A549 (cell line): Measurements from ENCODE around the gene DIP2A.

Source experiments
- BHLHE40 ChIP-seq: IDR thresholded peaks from 2 replicates; pipeline ENCODE4 v1.6.1; 2012; ENCODE audit warnings: low read depth, low read length, inconsistent platforms
- HOXA7 ChIP-seq: fragments of 250-450 bp; sonication (Bioruptor Pico); IDR thresholded peaks from 2 replicates; pipeline ENCODE4 v1.5.0; 2020; ENCODE audit warnings: mild to moderate bottlenecking, moderate library complexity
- POLR2A ChIP-seq: IDR thresholded peaks from 2 replicates; pipeline ENCODE4 v1.6.1; 2012; ENCODE audit warnings: mild to moderate bottlenecking, low read length
- POLR2AphosphoS2 ChIP-seq: conservative IDR thresholded peaks from 2 replicates; pipeline ENCODE4 v1.6.1; 2012; ENCODE audit warnings: low read length, improper control_type of control experiment, inconsistent platforms
- RNF2 ChIP-seq: fragments of 200-600 bp; sonication (generic); IDR thresholded peaks from 2 replicates; pipeline ENCODE4 v1.6.1; 2016; ENCODE audit warnings: low read depth, mild to moderate bottlenecking, antibody characterized with exemption, moderate library complexity, borderline replicate concordance
- TF ChIP-seq, protein P1 (sequence below): fragments of >200 bp; sonication (Bioruptor Twin); formaldehyde crosslinking; IDR thresholded peaks from 3 replicates; pipeline ENCODE4 v1.5.1; 2016
- TF ChIP-seq, protein P2 (sequence below): IDR thresholded peaks from 2 replicates; pipeline ENCODE4 v1.6.1; 2012

GRCh38 chr21:46555678-46556077 is 97.0 kb downstream of the DIP2A start:
- TF ChIP-seq, protein P1, sequence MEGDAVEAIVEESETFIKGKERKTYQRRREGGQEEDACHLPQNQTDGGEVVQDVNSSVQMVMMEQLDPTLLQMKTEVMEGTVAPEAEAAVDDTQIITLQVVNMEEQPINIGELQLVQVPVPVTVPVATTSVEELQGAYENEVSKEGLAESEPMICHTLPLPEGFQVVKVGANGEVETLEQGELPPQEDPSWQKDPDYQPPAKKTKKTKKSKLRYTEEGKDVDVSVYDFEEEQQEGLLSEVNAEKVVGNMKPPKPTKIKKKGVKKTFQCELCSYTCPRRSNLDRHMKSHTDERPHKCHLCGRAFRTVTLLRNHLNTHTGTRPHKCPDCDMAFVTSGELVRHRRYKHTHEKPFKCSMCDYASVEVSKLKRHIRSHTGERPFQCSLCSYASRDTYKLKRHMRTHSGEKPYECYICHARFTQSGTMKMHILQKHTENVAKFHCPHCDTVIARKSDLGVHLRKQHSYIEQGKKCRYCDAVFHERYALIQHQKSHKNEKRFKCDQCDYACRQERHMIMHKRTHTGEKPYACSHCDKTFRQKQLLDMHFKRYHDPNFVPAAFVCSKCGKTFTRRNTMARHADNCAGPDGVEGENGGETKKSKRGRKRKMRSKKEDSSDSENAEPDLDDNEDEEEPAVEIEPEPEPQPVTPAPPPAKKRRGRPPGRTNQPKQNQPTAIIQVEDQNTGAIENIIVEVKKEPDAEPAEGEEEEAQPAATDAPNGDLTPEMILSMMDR = no peak
- TF ChIP-seq POLR2AphosphoS2 (no peak), RNF2 (no peak), HOXA7 (CRISPR knock-in tag) (no peak), POLR2A (no peak), BHLHE40 (no peak)
- TF ChIP-seq, protein P2, sequence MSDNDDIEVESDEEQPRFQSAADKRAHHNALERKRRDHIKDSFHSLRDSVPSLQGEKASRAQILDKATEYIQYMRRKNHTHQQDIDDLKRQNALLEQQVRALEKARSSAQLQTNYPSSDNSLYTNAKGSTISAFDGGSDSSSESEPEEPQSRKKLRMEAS = no peak
